SK-N-SH (cell line): Measurements from ENCODE around the gene ANKH. TPM values are rescaled to one million over a fixed set of nuclear protein-coding genes. Genes with fewer than 3 reads are reported as not detected.

Source experiments
- CTCF ChIA-PET: fragments of 300-600, 350-600 bp; formaldehyde crosslinking; extraction: SDS; loops from one replicate; lab custom pipeline; 2021; lab: Yijun Ruan, JAX
- POLR2A ChIA-PET: fragments of 350-600 bp; sonication (Branson Sonifier 250); formaldehyde crosslinking; extraction: SDS; loops from one replicate; lab custom pipeline; 2020; ENCODE audit warnings: antibody characterized with exemption, inconsistent platforms; lab: Yijun Ruan, JAX
- DNase-seq: peaks from one replicate; pipeline ENCODE4 v3.0.0; 2012
- H2AFZ ChIP-seq: fragments of 200-600 bp; sonication (generic); 2 replicates; pipeline ENCODE4 v1.8.1; 2016; ENCODE audit warnings: antibody characterized with exemption, mild to moderate bottlenecking, low read depth
- H3F3A ChIP-seq: fragments of 200-600 bp; sonication (generic); replicated peaks from 2 replicates; pipeline ENCODE3; 2016; ENCODE audit warnings: antibody characterized with exemption, mild to moderate bottlenecking; ENCODE audit not compliant: insufficient read depth
- H3K27ac ChIP-seq, 2 experiments: fragments of 200-500 bp in 1 of 2; fragments of 200-600 bp in 1 of 2; sonication (Bioruptor generic) in 1 of 2; sonication (generic), shearing (Covaris generic) in 1 of 2; 2 replicates each; pipeline versions ENCODE4 v1.5.1 to v1.6.1; 2014 to 2016; ENCODE audit warnings: low read depth in 2 of 2, inconsistent platforms in 1 of 2, low read length in 1 of 2, mild to moderate bottlenecking in 1 of 2, mixed read lengths in 1 of 2
- H3K27me3 ChIP-seq: fragments of 200-600 bp; sonication (generic), shearing (Covaris generic); 2 replicates; pipeline ENCODE4 v1.6.1; 2016; ENCODE audit warnings: mixed run types; ENCODE audit not compliant: insufficient read depth
- H3K36me3 ChIP-seq, 2 experiments: fragments of 200-500 bp in 1 of 2; fragments of 200-600 bp in 1 of 2; sonication (Bioruptor generic) in 1 of 2; sonication (generic) in 1 of 2; replicated peaks in 1 of 2; 2 replicates each; pipeline versions ENCODE3 to v1.5.1; 2014 to 2016; ENCODE audit warnings: low read length in 1 of 2, mild to moderate bottlenecking in 1 of 2; ENCODE audit not compliant: insufficient read depth in 2 of 2, control insufficient read depth in 1 of 2
- H3K4me1 ChIP-seq, 2 experiments: fragments of 200-500 bp in 1 of 2; fragments of 200-600 bp in 1 of 2; sonication (Bioruptor generic) in 1 of 2; sonication (generic), shearing (Covaris generic) in 1 of 2; 2 replicates each; pipeline versions ENCODE4 v1.5.1 to v1.6.1; 2014 to 2016; ENCODE audit warnings: low read depth in 1 of 2, low read length in 1 of 2, mixed run types in 1 of 2; ENCODE audit not compliant: insufficient read depth in 2 of 2, control insufficient read depth in 1 of 2
- H3K4me2 ChIP-seq: fragments of 200-600 bp; sonication (generic), shearing (Covaris generic); 2 replicates; pipeline ENCODE4 v1.6.1; 2017; ENCODE audit warnings: mixed run types
- H3K4me3 ChIP-seq, 2 experiments: fragments of 200-500 bp in 1 of 2; fragments of 200-600 bp in 1 of 2; sonication (Bioruptor generic) in 1 of 2; sonication (generic), shearing (Covaris generic) in 1 of 2; 2 replicates each; pipeline versions ENCODE4 v1.5.1 to v1.8.1; 2014 to 2016; ENCODE audit warnings: low read depth in 2 of 2, inconsistent platforms in 1 of 2, low read length in 1 of 2, mild to moderate bottlenecking in 1 of 2, mixed read lengths in 1 of 2, moderate library complexity in 1 of 2
- H3K79me2 ChIP-seq: fragments of 200-600 bp; sonication (generic); 2 replicates; pipeline ENCODE4 v1.8.1; 2017; ENCODE audit warnings: mild to moderate bottlenecking; ENCODE audit not compliant: insufficient read depth
- H3K9ac ChIP-seq: fragments of 200-600 bp; sonication (generic); 2 replicates; pipeline ENCODE4 v1.6.1; 2017; ENCODE audit warnings: mixed run types
- H3K9me2 ChIP-seq: fragments of 200-600 bp; sonication (generic); 2 replicates; pipeline ENCODE4 v1.6.1; 2017; ENCODE audit warnings: mixed run types
- H3K9me3 ChIP-seq: fragments of 200-600 bp; sonication (generic); 2 replicates; pipeline ENCODE4 v1.6.1; 2017; ENCODE audit warnings: mixed run types, mild to moderate bottlenecking, moderate library complexity
- H4K20me1 ChIP-seq: fragments of 200-600 bp; sonication (generic); 2 replicates; pipeline ENCODE4 v1.6.1; 2017; ENCODE audit warnings: mild to moderate bottlenecking, mixed run types; ENCODE audit not compliant: insufficient read depth
- CHD2 ChIP-seq: fragments of 150-350 bp; IDR thresholded peaks from 2 replicates; pipeline ENCODE4 v1.6.1; 2018; ENCODE audit warnings: low read length; ENCODE audit not compliant: partially characterized antibody
- EP300 ChIP-seq, 2 experiments: IDR thresholded peaks; 2 replicates each; pipeline versions ENCODE4 v1.4.0 to v1.6.1; 2012; ENCODE audit warnings: borderline replicate concordance in 1 of 2, low read depth in 1 of 2, low read length in 1 of 2
- EZH2phosphoT487 ChIP-seq: fragments of 200-600 bp; sonication (generic); IDR thresholded peaks from 2 replicates; pipeline ENCODE4 v1.6.1; 2017; ENCODE audit warnings: low read depth, mixed run types, mild to moderate bottlenecking, antibody characterized with exemption, moderate library complexity, borderline replicate concordance
- FOSL2 ChIP-seq: IDR thresholded peaks from 2 replicates; pipeline ENCODE4 v1.4.0; 2012; ENCODE audit warnings: low read depth, mild to moderate bottlenecking, moderate library complexity, borderline replicate concordance
- FOXJ3 ChIP-seq: sonication (generic); formaldehyde crosslinking; IDR thresholded peaks from 2 replicates; pipeline ENCODE4 v1.5.1; 2020; ENCODE audit warnings: mild to moderate bottlenecking, missing genetic modification reagents
- FOXM1 ChIP-seq: IDR thresholded peaks from 2 replicates; pipeline ENCODE4 v1.4.0; 2012; ENCODE audit warnings: low read depth, mild to moderate bottlenecking
- MEF2A ChIP-seq: IDR thresholded peaks from 2 replicates; pipeline ENCODE4 v1.4.0; 2012; ENCODE audit warnings: low read depth, borderline replicate concordance
- NRF1 ChIP-seq: IDR thresholded peaks from 2 replicates; pipeline ENCODE4 v1.6.1; 2012; ENCODE audit warnings: low read depth, mild to moderate bottlenecking, low read length
- PBX3 ChIP-seq: IDR thresholded peaks from 2 replicates; pipeline ENCODE4; 2012
- RAD21 ChIP-seq: IDR thresholded peaks from 2 replicates; pipeline ENCODE4 v1.6.1; 2012; ENCODE audit warnings: mild to moderate bottlenecking, low read length
- RXRA ChIP-seq: IDR thresholded peaks from 2 replicates; pipeline ENCODE4 v1.4.0; 2012; ENCODE audit warnings: low read depth, mild to moderate bottlenecking, borderline replicate concordance
- SIN3A ChIP-seq: IDR thresholded peaks from 2 replicates; pipeline ENCODE4 v1.6.1; 2012; ENCODE audit warnings: low read depth, mild to moderate bottlenecking, low read length, moderate library complexity, borderline replicate concordance
- SMC3 ChIP-seq: IDR thresholded peaks from 2 replicates; pipeline ENCODE4 v1.6.1; 2012; ENCODE audit warnings: low read depth, low read length, improper control_type of control experiment
- TAF1 ChIP-seq: IDR thresholded peaks from 2 replicates; pipeline ENCODE4 v1.6.1; 2012; ENCODE audit warnings: low read depth, mild to moderate bottlenecking, low read length, moderate library complexity, borderline replicate concordance
- TCF12 ChIP-seq: IDR thresholded peaks from 2 replicates; pipeline ENCODE4 v1.4.0; 2012
- WGBS: methylation state at CpG from one replicate; pipeline ENCODE4 v1.1.6; 2017; ENCODE audit warnings: low lambda C conversion rate; 5-methylcytosine and 5-hydroxymethylcytosine counted together
- polyA plus RNA-seq, 3 experiments: library from polyadenylated mRNA; depleted of rRNA; stranded (reverse); fragments of >200 nt; gene quantifications; 2 replicates each; pipeline ENCODE4 v1.2.3, GENCODE V29; 2012
- TF ChIP-seq, protein P1 (sequence below): IDR thresholded peaks from 2 replicates; pipeline ENCODE4 v1.6.1; 2012; ENCODE audit warnings: mild to moderate bottlenecking, low read depth, low read length, moderate library complexity
- TF ChIP-seq, protein P2 (sequence below): IDR thresholded peaks from 2 replicates; pipeline ENCODE4 v1.4.0; 2012; ENCODE audit warnings: low read depth, borderline replicate concordance
- TF ChIP-seq, protein P3 (sequence below): fragments of 200-600 bp; sonication (generic); IDR thresholded peaks from 2 replicates; pipeline ENCODE4 v1.6.1; 2017; ENCODE audit warnings: antibody characterized with exemption, mild to moderate bottlenecking, moderate library complexity
- TF ChIP-seq, protein P4 (sequence below): fragments of 150-350 bp; IDR thresholded peaks from 2 replicates; pipeline ENCODE4 v1.6.1; 2017; ENCODE audit warnings: antibody characterized with exemption, low read length, low read depth, borderline replicate concordance

The ANKH gene
- polyA plus RNA-seq, 1 of the 3 experiments (the other 2 are of a cell fraction), result 22.0 TPM

DNA sequence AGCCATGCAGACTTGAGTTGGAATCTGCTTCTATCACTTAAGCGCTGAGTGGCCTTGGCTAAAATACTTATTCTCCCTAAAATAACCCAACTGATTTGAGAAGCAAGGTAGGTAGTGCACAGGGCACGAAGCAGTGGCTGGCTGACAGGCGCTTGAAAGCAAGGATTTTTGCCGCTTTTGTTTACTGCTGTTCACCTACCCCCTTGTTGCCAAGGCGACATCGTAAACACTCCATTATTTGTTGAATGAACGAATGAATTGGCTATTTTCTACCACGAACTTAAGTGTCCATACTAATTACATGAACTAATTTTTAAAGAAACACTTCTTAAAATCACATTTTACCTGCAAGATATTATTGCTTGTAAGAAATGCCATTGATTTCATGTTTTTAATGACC is 98.0 kb downstream of the ANKH start (continued):
- TF ChIP-seq, protein P1, sequence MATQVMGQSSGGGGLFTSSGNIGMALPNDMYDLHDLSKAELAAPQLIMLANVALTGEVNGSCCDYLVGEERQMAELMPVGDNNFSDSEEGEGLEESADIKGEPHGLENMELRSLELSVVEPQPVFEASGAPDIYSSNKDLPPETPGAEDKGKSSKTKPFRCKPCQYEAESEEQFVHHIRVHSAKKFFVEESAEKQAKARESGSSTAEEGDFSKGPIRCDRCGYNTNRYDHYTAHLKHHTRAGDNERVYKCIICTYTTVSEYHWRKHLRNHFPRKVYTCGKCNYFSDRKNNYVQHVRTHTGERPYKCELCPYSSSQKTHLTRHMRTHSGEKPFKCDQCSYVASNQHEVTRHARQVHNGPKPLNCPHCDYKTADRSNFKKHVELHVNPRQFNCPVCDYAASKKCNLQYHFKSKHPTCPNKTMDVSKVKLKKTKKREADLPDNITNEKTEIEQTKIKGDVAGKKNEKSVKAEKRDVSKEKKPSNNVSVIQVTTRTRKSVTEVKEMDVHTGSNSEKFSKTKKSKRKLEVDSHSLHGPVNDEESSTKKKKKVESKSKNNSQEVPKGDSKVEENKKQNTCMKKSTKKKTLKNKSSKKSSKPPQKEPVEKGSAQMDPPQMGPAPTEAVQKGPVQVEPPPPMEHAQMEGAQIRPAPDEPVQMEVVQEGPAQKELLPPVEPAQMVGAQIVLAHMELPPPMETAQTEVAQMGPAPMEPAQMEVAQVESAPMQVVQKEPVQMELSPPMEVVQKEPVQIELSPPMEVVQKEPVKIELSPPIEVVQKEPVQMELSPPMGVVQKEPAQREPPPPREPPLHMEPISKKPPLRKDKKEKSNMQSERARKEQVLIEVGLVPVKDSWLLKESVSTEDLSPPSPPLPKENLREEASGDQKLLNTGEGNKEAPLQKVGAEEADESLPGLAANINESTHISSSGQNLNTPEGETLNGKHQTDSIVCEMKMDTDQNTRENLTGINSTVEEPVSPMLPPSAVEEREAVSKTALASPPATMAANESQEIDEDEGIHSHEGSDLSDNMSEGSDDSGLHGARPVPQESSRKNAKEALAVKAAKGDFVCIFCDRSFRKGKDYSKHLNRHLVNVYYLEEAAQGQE, result no peak
- TF ChIP-seq NRF1 (no peak), CHD2 (no peak), EP300 (IDR thresholded peaks at IDR 0.05; ENCODE audit: borderline replicate concordance in 1 of 2, low read depth in 1 of 2, low read length in 1 of 2) (no peak), TAF1 (no peak)
- TF ChIP-seq, protein P2, sequence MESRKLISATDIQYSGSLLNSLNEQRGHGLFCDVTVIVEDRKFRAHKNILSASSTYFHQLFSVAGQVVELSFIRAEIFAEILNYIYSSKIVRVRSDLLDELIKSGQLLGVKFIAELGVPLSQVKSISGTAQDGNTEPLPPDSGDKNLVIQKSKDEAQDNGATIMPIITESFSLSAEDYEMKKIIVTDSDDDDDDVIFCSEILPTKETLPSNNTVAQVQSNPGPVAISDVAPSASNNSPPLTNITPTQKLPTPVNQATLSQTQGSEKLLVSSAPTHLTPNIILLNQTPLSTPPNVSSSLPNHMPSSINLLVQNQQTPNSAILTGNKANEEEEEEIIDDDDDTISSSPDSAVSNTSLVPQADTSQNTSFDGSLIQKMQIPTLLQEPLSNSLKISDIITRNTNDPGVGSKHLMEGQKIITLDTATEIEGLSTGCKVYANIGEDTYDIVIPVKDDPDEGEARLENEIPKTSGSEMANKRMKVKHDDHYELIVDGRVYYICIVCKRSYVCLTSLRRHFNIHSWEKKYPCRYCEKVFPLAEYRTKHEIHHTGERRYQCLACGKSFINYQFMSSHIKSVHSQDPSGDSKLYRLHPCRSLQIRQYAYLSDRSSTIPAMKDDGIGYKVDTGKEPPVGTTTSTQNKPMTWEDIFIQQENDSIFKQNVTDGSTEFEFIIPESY, result no peak

DNA sequence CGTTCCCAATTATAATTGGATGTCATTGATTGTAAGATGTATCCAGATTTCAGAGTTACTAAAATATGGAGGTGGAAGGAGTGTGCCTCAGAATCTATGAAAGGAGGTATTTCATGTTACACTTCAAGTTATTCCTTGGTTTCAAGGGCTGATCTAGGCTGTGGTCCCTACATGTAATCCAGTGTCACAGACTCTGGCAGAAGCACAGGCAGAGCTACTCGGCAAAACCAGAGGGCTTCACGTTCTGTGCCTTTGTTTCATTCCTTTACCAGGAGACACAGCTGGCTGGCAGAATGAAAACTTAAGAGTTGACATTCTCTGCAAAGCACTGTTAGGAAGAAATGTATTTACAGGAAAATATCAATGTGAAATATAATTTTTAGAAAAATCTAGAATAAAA is 99.6 kb downstream of the ANKH start:
- no peaks in the 10 kb centered on the region for H3K9me2 ChIP-seq
- no peaks in the 10 kb centered on the region; a peak in 2 of 4 replicates for H3K4me1 ChIP-seq
- WGBS, result 84% methylated on average over 3 of the region's 3 CpGs
- H3K9ac ChIP-seq, result no peak overlapping the region
- no peaks in the 10 kb centered on the region for H4K20me1 ChIP-seq
- ChIA-PET POLR2A (no interaction called here), CTCF (interaction anchor here (1.3 kb wide), 1 partner anchor 45 kb away, joined by 4 read pairs; no protein-coding TSS in a partner anchor)
- no peak overlapping the region for H2AFZ ChIP-seq
- no peaks in the 10 kb centered on the region for H3K27me3 ChIP-seq
- no peak overlapping the region for H3K27ac ChIP-seq
- no peaks in the 10 kb centered on the region for H3K36me3 ChIP-seq
- H3K79me2 ChIP-seq, result no peaks in the 10 kb centered on the region
- no peak for DNase-seq
- H3K4me3 ChIP-seq, result no peak overlapping the region
- H3F3A ChIP-seq, result no peaks in the 10 kb centered on the region
- no peaks in the 10 kb centered on the region for H3K9me3 ChIP-seq
- no peak overlapping the region for H3K4me2 ChIP-seq
- TF ChIP-seq, protein P3, sequence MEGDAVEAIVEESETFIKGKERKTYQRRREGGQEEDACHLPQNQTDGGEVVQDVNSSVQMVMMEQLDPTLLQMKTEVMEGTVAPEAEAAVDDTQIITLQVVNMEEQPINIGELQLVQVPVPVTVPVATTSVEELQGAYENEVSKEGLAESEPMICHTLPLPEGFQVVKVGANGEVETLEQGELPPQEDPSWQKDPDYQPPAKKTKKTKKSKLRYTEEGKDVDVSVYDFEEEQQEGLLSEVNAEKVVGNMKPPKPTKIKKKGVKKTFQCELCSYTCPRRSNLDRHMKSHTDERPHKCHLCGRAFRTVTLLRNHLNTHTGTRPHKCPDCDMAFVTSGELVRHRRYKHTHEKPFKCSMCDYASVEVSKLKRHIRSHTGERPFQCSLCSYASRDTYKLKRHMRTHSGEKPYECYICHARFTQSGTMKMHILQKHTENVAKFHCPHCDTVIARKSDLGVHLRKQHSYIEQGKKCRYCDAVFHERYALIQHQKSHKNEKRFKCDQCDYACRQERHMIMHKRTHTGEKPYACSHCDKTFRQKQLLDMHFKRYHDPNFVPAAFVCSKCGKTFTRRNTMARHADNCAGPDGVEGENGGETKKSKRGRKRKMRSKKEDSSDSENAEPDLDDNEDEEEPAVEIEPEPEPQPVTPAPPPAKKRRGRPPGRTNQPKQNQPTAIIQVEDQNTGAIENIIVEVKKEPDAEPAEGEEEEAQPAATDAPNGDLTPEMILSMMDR, result no peak
- TF ChIP-seq RAD21 (no peak), EP300 (IDR thresholded peaks at IDR 0.05; ENCODE audit: borderline replicate concordance in 1 of 2, low read depth in 1 of 2, low read length in 1 of 2) (no peak), FOSL2 (no peak), TCF12 (no peak), RXRA (no peak), MEF2A (no peak), PBX3 (no peak), SIN3A (no peak), EZH2phosphoT487 (no peak), FOXM1 (no peak), FOXJ3 (CRISPR knock-in tag) (no peak), SMC3 (no peak)
- TF ChIP-seq, protein P2, result no peak
- TF ChIP-seq, protein P4, sequence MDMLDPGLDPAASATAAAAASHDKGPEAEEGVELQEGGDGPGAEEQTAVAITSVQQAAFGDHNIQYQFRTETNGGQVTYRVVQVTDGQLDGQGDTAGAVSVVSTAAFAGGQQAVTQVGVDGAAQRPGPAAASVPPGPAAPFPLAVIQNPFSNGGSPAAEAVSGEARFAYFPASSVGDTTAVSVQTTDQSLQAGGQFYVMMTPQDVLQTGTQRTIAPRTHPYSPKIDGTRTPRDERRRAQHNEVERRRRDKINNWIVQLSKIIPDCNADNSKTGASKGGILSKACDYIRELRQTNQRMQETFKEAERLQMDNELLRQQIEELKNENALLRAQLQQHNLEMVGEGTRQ, result no peak
